Endothelial cell of umbilical vein (primary cell): ENCODE data around the gene MISP3. TPM values are rescaled to one million over a fixed set of nuclear protein-coding genes. Genes with fewer than 3 reads are reported as not detected.

Source experiments
- BruUV-seq: library from RNA; stranded (reverse); fragments of 400-500 nt; replicated peaks from 2 replicates; lab custom pipeline; 2021; lab: Mats Ljungman, UMichigan
- CTCF ChIA-PET: fragments of 300-600, 350-600 bp; sonication (Branson Sonifier 250); formaldehyde crosslinking; loops from one replicate; lab custom pipeline; 2021; ENCODE audit warnings: antibody characterized with exemption, inconsistent platforms; lab: Charles Lee
- POLR2A ChIA-PET: fragments of 300-600, 350-600 bp; sonication (Branson Sonifier 250); formaldehyde crosslinking; loops from one replicate; lab custom pipeline; 2021; ENCODE audit warnings: antibody characterized with exemption, inconsistent platforms; lab: Charles Lee
- DNase-seq: peaks from one replicate; pipeline ENCODE4 v3.0.0-alpha.2; 2011; ENCODE audit warnings: low read depth, low spot score
- FAIRE-seq: peaks from 2 replicates; lab custom pipeline; 2011; peaks lifted over from hg19 to GRCh38; lab: Jason Lieb, UNC
- H2AFZ ChIP-seq: 2 replicates; pipeline ENCODE4 v1.6.0; 2012; ENCODE audit warnings: low read depth, low read length, control low read depth, inconsistent platforms
- H3K27ac ChIP-seq: 2 replicates; pipeline ENCODE4 v1.5.1; 2011; ENCODE audit warnings: low read depth, mild to moderate bottlenecking, control low read depth, low read length, moderate library complexity; ENCODE audit not compliant: insufficient read depth
- H3K27me3 ChIP-seq, 2 experiments: 2 replicates each; pipeline versions ENCODE4 v1.6.0 to v1.6.1; 2011; ENCODE audit warnings: low read length in 2 of 2, mixed read lengths in 1 of 2; ENCODE audit not compliant: control insufficient read depth in 2 of 2, insufficient read depth in 2 of 2
- H3K36me3 ChIP-seq, 2 experiments: 2 replicates in 1 of 2; 3 replicates in 1 of 2; pipeline ENCODE4 v1.5.1; 2011; ENCODE audit warnings: low read length in 2 of 2, mild to moderate bottlenecking in 1 of 2, moderate library complexity in 1 of 2; ENCODE audit not compliant: control insufficient read depth in 2 of 2, insufficient read depth in 2 of 2; ENCODE audit errors: extremely low read depth in 1 of 2
- H3K4me1 ChIP-seq: 3 replicates; pipeline ENCODE4 v1.5.1; 2011; ENCODE audit warnings: mild to moderate bottlenecking, low read length; ENCODE audit not compliant: control insufficient read depth, insufficient read depth; ENCODE audit errors: extremely low read depth
- H3K4me2 ChIP-seq: 2 replicates; pipeline ENCODE4 v1.6.1; 2011; ENCODE audit warnings: low read length, control low read depth, mixed read lengths; ENCODE audit not compliant: insufficient read depth
- H3K4me3 ChIP-seq, 3 experiments: fragments of 200-600 bp in 1 of 3; sonication (generic), shearing (Covaris generic) in 1 of 3; replicated peaks in 1 of 3; 2 replicates each; pipeline ENCODE4 v1.5.1; 2011 to 2016; ENCODE audit warnings: control low read depth in 3 of 3, low read length in 3 of 3, mild to moderate bottlenecking in 2 of 3, inconsistent platforms in 1 of 3, low read depth in 1 of 3, moderate library complexity in 1 of 3; ENCODE audit not compliant: insufficient read depth in 1 of 3
- H3K79me2 ChIP-seq: 2 replicates; pipeline ENCODE4 v1.6.0; 2012; ENCODE audit warnings: low read length, inconsistent platforms; ENCODE audit not compliant: control insufficient read depth, insufficient read depth
- H3K9ac ChIP-seq: replicated peaks from 2 replicates; pipeline ENCODE3; 2011; ENCODE audit warnings: low read length, control low read depth; ENCODE audit not compliant: insufficient read depth; ENCODE audit errors: extremely low read depth
- H3K9me1 ChIP-seq: replicated peaks from 3 replicates; pipeline ENCODE4 v1.6.0; 2011; ENCODE audit warnings: mild to moderate bottlenecking, low read length; ENCODE audit not compliant: control insufficient read depth, insufficient read depth; ENCODE audit errors: extremely low read depth
- H3K9me3 ChIP-seq: replicated peaks from 2 replicates; pipeline ENCODE4 v1.5.1; 2012; ENCODE audit warnings: low read length, inconsistent platforms; ENCODE audit not compliant: control insufficient read depth, insufficient read depth
- H4K20me1 ChIP-seq: replicated peaks from 2 replicates; pipeline ENCODE3; 2011; ENCODE audit warnings: mild to moderate bottlenecking, low read length; ENCODE audit not compliant: control insufficient read depth, insufficient read depth; ENCODE audit errors: extremely low read depth
- CTCF ChIP-seq, 2 donors: IDR thresholded peaks; 1 replicate in 1 of 2; 2 replicates in 1 of 2; pipeline ENCODE4 v1.5.1; 2011; ENCODE audit warnings: low read length in 2 of 2, mild to moderate bottlenecking in 2 of 2, moderate library complexity in 2 of 2, control low read depth in 1 of 2, inconsistent platforms in 1 of 2, low read depth in 1 of 2; ENCODE audit not compliant: insufficient read depth in 1 of 2; ENCODE audit errors: extremely low read depth in 1 of 2
- GATA2 ChIP-seq: IDR thresholded peaks from 2 replicates; pipeline ENCODE4 v1.7.0; 2011; ENCODE audit warnings: low read depth, mild to moderate bottlenecking, moderate library complexity, mixed read lengths, low read length; ENCODE audit not compliant: insufficient read length, insufficient read depth
- POLR2A ChIP-seq: IDR thresholded peaks from 2 replicates; pipeline ENCODE4 v1.6.1; 2012; ENCODE audit warnings: low read depth, mild to moderate bottlenecking, control low read depth, low read length
- dilution Hi-C: fragments of 300-500 bp; cut with MboI; formaldehyde crosslinking; loops from one replicate; pipeline ENCODE4 v1.15.0; 2019; ENCODE audit warnings: low sequenced_read_pairs; ENCODE audit not compliant: extremely low pct_ligation_motif_present
- intact Hi-C: fragments of 100-400 bp; cut with micrococcal nuclease; formaldehyde crosslinking; loops from one replicate; pipeline ENCODE4 v1.10.0; 2022
- polyA plus RNA-seq, 4 experiments: library from polyadenylated mRNA; depleted of rRNA in 3 of 4; stranded (reverse) in 3 of 4; unstranded in 1 of 4; fragments of >200 nt; gene quantifications; 2 replicates each; pipeline versions ENCODE4 v1.2.1 to v1.2.3, GENCODE V29; 2011 to 2012; ENCODE audit warnings: missing spikeins in 1 of 4
- total RNA-seq: library from RNA; stranded (reverse); gene quantifications from 2 replicates; pipeline ENCODE4 v1.2.3, GENCODE V29; 2021

The MISP3 gene
- total and polyA plus RNA-seq, 2 donors (not counting 3 experiments of a cell fraction or from before 2014, with no cell fraction given) = 0.26 to 0.31 TPM

DNA sequence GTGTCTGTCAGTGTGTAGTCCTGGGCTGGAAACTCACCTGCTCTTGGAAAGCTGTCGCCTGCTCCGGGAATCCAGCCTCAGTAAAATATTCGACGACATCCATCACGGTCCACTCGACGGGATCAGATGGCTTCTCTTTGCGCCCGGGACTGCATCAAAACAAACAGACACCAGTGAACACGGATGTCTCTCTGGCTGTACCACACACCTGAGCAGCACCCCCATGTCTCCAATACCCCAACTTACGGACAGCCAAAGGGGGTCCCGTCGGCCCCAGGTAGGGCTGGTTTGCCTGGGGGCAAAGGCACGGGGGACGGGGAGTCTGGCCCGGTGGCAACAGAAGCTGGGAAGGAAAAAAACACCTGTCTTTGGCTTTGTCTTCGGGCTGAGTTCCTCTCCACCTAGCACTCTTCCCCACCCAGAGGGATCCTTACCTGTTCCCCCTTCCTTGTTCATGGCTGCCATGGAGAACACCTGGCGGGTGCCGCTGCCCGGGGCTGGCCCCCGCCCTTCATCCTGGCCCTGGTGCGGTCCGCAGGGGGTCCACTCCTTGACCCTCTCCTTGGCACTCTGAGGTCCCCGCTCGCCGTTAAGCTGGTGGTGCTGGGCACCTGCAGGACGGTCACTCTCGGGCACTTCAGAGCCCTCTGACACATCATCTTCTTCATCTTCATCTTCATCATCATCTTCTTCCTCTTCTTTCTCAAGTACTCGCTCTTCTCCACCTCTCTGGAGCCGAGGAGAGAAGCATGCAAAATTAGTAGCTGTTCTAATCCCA, 16.2 kb downstream of the MISP3 start:
- H3K4me2 ChIP-seq = peak overlapping the region; percentile 37
- dilution Hi-C loops (no loop called here), intact Hi-C loops (no loop called here)
- CTCF ChIA-PET = interaction anchor here (0.5 kb wide), 1 partner anchor 214 kb away, joined by 4 read pairs; no protein-coding TSS in a partner anchor
- no peak overlapping the region for H2AFZ ChIP-seq
- no peak overlapping the region for H3K27ac ChIP-seq
- peaks cover 9% of the 10 kb centered on the region for H3K4me1 ChIP-seq
- H3K27me3 ChIP-seq = no peaks in the 10 kb centered on the region
- no peak for FAIRE-seq
- H3K9ac ChIP-seq = no peak overlapping the region
- no peak for DNase-seq
- POLR2A ChIA-PET = no interaction called here
- no peaks in the 10 kb centered on the region for H3K79me2 ChIP-seq
- peaks cover 0 to 9% of the 10 kb centered on the region in 2 experiments for H3K36me3 ChIP-seq
- no peaks in the 10 kb centered on the region for H3K9me1 ChIP-seq
- no TSS peak for BruUV-seq
- no peak for TF ChIP-seq POLR2A
- no peaks in the 10 kb centered on the region for H4K20me1 ChIP-seq
- peaks cover 3% of the 10 kb centered on the region for H3K9me3 ChIP-seq
- peak overlapping the region in 1 of 3 experiments; percentile 52 for H3K4me3 ChIP-seq

GRCh38 chr19:14089412-14089661, 16.8 kb downstream of the MISP3 start:
- FAIRE-seq = no peak

More at GRCh38 chr19:14089412-14089661, 16.8 kb downstream of the MISP3 start:
- no peaks in the 10 kb centered on the region for H3K27me3 ChIP-seq
- peaks cover 0 to 9% of the 10 kb centered on the region in 2 experiments for H3K36me3 ChIP-seq
- H3K4me1 ChIP-seq = peaks cover 9% of the 10 kb centered on the region
- ChIA-PET POLR2A (interaction anchor here (1.2 kb wide), 1 partner anchor 8 kb away, joined by 4 read pairs; no protein-coding TSS in a partner anchor), CTCF (no interaction called here)
- H3K27ac ChIP-seq = no peak overlapping the region
- DNase-seq = peak; percentile 48
- H4K20me1 ChIP-seq = no peaks in the 10 kb centered on the region
- TF ChIP-seq CTCF (IDR thresholded peaks at IDR 0.05; ENCODE audit: extremely low read depth in 1 of 2, insufficient read depth in 1 of 2, low read depth in 1 of 2, low read length in 2 of 2) (peak in 1 of 2 donors; percentile 33), GATA2 (no peak)
- H3K4me3 ChIP-seq = peak overlapping the region; percentile 6 to 52 (median 19)
- peak overlapping the region; percentile 37 for H3K4me2 ChIP-seq
- peak overlapping the region; percentile 3 for H2AFZ ChIP-seq
- no peak overlapping the region for H3K9ac ChIP-seq
- H3K79me2 ChIP-seq = no peaks in the 10 kb centered on the region
- dilution Hi-C loops = no loop called here
- H3K9me1 ChIP-seq = no peaks in the 10 kb centered on the region
- BruUV-seq = no TSS peak
- peaks cover 3% of the 10 kb centered on the region for H3K9me3 ChIP-seq
- intact Hi-C loops = no loop called here
